Stimulated activated CD8-positive, alpha-beta memory T cell treated with anti-CD3 and anti-CD28 coated beads, Interleukin-12 subunit alpha, Interleukin-12 subunit beta, amount 100 ng/mL, for 1 hour (primary cell): ENCODE results near the gene NACAD.
"Not testable (repeated sequence)": the region's sequence is repeated elsewhere in the genome, so short reads cannot be mapped to it uniquely, and the experiment has no call there.

ENCODE experiments used
- DNase-seq: peaks from one replicate; pipeline ENCODE4 v3.0.0-alpha.2; 2020; ENCODE audit warnings: low read depth

The NACAD gene

DNA sequence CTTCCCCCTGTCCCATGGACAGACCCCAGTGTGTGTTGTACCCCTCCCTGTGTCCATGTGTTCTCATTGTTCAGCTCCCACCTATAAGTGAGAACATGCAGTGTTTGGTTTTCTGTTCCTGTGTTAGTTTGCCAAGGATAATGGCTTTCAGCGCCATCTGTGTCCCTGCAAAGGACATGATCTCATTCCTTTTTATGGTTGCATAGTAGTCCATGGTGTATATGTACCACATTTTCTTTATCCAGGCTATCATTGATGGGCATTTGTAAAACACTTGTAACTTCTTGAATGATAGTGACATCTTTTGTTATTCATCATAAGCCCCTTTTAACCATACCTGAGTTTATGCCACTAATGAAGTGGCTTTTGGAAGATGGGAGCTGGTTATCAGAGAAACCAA, 25.5 kb upstream of the NACAD start:
- DNase-seq: not testable (repeated sequence)

DNA sequence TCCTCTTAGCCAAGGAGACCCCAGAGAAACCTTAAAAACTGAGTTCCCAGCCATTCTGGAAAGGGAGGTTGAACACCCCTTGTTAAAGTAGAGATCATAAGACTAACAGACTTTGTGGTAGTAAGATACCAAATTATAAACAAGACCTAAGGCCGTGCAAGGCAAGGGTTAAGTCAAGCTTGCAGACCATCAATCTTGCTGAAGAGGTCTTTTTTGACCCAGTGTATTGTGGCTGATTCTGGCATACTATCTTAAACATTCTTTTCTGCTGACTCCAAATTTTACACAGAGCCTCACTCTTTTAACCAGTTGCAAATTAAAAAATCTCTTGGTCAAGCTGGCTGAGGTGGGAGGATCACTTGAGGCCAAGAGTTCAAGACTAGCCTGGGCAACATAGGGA, 23.9 kb upstream of the NACAD start:
- no peak for DNase-seq

DNA sequence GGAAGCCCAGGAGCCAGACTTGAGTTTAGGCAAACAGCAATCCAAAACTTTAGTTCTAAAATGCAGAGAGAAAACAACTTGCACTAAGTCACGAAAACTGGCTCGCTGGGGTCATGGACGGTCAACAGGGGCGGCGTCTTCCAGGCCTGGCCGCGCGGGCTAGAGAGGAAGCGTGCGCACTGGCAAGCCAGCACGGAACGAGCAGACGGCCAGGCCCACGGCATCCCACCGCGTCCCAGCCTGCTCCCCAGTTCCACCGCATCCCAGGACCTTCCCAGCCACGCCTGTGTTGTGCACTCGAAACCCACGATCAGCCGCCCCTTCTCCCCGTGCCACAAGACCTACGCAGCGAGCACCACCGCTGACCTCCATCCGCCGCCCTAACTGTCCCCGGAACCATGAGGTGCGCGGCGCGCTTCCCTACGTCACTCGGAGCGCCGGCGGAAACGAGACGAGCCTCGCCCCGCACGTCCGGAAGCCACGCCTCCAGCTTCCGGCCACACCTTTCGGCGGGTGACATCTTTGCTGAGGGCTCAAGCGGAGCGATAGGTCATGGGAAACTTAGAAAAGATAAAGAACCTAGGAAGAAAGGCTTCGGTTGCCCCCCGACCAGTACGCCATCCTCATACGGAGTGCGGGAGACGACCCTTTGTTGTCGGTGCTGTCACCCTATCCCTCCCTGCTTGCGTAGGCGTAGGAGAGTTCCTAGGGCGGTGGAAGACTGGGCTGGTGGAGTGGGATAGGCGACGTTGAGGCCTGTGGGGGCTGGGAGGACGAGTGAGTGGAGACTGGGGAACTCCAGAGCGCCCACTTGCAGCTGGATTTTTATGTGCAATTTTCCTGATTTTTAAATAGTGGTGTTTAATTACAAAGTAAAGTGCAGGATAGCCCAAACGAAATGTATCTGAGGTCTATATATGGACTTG, 22.8 kb upstream of the NACAD start, which contains the start of gene TBRG4:
Gene TBRG4, minus strand, starts transcription at position 400 of the 926 bp plus-strand sequence. CDS start 2,460 bp downstream, outside the sequence.
- peak; percentile 88 for DNase-seq

DNA sequence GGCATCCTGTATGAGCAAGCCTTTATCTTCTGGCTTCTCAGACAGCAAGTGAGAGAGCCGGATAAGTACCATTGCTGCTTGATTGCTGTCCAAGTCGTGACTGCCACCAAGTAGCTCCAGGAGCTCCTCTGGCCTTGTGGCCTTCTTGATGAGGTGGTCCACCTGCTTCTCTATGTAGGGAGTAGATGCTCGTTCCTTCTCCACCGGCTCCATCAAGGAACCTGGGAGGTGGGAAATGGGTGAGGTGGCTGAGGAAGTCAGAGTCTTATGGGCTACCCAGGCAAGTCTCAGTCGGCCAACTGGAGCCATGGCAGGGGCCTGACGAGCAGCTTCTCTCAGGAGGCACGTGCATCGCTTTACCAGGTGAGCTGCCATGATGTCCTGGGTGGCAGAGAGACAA, 20.1 kb upstream of the NACAD start:
- DNase-seq: no peak

DNA sequence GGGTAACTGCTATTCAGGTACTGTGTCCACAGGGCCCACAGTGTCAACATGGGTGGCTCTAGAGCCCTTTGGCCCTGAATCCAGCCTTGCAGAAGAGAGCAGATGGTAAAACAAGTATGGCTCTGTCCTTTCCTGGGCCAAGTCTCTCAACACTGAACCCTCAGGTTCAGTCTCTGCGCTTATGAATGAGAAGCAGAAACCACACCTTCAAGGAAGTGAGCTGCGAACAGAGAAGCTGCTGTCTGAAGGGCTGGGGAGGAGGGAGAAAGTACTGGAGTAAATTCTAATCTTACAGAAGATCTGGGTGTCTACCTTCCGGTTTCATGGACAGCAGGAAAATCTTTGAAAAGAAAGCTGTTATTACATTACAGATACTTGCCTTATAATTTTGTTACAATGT, 18.6 kb upstream of the NACAD start:
- no peak for DNase-seq

DNA sequence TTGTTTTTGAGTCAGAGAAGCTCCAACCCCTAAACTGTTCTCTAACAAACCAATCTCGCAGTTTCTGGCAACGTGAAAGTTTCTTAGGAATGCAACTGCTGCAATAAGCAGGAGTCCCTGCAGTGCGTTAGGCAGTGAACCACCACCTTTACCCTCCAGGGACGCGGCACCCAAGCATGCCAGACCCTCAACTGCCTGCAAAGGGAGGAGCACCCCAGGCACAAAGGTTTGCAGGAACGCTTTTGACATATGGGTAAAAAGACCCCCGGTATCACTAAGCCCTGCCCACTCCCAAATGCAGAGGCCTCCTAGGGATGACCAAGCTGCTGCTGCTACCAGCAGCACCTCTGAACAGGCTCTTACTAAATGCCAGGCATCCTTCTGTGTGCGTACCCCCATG, 18.1 kb upstream of the NACAD start:
- DNase-seq: no peak

DNA sequence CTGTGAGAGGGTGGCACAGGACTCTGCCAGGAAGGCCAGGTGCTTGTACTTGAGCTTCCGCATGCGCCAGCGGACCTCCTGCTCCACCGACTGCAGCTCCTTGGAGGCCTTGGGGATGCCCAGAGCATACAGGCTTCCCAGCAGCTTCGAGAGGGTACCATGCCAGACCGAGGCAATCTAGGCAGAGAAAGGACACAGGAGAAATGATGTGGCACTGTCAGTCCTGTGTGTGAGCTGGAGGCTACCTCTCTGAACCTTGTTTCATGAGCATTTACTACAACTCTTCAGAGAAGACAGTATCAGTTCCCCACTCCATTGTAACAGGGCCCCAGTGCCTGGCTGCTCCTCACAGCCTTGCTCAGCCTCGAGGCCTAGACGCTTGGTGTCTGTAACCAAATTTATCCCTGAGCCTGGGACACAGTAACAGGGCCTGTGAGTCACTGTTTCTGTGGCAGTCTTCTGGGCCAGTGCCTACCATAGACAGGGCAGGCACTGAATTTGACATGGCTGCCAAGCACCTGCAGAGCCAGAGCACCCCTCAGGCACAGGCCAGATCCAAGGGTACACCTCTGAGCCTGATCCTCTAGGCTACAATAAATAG, 16.9 kb upstream of the NACAD start:
- DNase-seq: no peak

DNA sequence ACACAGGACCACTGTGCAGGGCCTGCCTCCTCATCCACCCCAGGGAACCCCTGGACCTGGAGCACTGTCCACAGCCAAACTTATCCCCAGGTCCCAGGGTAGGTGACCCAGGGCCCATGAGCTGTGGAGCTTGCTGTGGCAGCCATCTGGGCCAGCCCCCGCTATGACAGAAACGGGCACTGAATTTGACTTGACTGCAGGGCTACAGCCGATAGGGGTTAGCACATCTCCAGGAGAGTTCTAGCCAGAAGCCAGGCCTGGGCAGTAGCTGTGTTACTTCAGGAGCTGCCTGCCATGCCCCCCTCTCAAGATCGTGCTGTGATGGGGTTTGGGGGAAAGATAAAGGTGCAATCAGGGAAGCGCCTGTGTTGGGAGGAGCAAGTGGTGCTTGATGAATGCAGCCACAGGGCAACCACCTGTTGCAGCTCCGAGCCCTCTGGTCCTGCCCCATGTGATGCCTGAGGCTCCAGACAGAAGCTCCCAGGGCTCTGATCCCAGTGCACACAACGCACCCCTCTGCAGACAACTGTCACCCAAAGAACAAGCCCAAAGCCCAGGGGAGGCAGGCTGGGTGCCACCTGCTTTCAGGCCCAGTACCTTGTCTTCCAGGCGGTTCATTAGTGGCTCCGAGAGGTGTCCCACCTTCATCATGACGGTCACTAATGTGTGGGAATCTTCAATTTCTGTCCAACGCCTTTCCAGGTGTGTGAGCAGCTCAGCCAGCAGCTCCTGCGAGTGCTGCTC, 16.2 kb upstream of the NACAD start:
- DNase-seq: no peak

DNA sequence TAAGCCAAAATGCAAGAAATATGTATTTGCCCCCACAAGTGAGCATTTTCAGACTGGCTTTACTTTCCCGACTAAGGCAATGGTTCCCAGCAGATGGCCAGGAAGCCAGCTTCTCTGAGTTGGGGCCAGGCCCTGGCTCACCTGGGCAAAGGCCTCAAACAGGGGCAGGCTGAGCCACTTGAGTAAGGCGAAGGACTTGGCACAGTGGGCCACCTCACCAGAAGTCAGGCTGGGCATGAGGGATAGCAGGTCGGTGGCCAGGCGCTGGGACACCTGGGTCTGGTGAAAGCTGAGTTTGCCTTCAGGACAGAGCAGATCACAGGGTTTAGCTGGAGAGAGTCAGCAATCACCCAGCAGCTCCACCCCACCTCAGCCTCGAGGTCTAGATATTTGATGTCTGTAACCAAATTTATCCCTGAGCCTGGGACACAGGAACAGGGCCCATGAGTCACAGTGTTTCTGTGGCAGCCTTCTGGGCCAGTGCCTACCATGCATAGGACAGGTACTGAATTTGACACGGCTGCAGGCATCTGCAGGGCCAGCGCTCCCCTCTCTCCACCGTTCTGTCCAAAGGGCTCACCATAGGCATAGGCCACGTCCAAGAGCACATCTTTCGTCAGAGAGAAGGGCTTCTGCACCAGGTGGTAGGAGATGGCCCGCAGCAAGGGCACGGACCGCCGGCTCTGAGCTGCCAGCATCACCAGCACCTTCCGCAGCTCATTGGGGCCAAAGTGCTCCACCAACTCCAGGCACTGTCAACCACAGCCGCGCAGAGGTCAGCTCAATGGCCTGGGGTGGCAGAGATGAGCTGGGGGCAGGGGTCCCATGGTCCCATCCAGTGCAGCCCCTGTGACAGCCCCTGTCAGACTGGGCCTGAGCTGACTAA, 15.4 kb upstream of the NACAD start:
- DNase-seq: no peak

DNA sequence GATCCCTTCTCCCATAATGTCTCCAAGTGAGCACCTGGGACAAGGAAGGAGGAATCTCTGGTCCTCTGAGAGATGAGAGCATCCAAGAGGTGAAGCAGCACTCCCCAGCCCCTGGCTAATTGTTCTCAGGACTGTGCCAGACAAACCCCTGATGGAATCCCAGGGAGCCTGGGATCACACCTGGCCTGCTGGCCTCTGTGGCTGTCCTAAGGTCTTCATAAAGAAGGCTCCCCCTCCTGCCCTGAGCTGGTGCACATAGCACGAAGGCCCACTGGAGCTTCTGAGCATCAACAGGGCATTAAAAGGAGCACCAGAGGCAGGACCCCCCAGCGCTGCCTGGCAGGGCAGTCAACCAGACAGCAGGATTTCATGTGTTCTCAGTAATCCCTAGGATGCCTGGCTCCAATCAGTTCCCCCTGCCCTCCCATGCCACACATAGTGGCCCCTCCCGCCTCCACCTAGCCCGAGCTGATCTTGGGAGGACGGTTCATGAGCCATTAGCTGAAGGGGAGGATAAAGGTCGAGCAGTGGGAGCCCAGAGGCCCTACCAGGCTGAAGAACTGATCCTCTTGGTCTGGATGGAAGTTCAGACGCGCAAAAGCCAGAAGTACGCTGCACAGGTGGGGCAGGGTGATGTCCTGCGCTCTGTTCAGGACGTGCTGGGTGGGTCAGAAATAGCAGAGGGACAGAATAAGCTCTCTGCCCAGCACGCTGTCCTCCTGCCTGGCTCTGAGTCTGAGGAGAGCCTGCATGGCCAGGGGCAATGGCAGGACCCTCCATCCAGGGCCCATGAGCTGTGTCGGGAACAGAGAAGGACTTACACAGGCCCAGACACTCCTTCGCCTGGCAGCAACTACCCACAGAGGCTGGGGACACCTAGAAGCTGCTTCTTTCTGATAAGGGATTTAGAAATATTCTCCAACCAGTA, 14.3 kb upstream of the NACAD start:
- no peak for DNase-seq

DNA sequence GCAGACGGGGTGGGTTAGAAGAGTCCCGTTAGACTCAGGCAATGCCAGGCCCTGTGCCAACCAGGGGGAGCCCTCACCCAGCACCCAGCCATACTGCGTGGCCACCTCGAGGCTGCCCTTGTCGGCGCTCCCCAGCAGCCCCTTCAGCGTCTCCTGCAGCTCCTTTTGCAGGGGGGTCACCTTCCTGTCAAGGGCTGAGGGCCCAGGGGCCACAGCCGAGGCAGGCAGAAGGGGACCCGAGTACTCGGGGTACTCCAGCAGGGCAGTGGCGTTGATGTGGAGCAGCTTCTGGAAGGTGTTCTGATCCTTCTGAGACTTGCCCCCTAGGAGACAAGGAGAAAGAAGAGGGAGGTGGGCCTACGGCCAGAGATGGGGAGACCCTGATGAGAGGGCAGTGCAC, 13.0 kb upstream of the NACAD start:
- DNase-seq: no peak

DNA sequence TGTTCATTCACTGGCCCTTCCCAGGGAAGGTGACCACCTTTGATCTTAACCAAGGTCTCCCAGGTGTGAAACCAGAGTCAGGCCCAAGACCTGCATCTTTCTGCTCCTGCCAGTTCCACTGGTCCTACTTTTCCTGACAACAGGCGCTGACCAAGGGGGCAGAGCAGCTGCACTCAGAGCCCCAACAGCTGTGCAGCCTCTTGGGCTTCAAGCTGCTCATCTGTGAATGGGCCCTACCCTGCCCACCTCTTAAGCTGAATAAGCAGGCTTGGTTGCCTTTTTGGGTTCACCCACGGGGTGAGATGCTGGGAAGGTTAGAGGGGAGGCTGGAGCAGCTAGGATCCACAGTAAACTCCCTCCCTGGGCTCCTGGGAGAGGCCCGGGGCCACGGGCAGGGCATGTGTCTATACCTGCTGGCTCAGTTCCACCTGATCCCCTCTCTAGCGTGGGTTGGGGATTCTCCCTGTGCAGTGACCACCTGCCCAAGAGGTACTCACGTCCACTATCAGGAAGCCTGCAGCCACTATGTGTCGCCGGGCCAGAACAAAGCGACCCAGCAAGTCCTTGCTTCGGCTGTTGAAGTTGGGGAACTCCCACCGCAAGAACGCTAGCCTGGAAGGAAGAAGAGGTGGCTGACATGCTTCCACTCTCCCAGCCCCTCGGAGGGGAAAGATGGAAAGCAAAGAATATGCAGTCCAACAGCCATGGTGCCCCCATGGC, 12.2 kb upstream of the NACAD start:
- no peak for DNase-seq

DNA sequence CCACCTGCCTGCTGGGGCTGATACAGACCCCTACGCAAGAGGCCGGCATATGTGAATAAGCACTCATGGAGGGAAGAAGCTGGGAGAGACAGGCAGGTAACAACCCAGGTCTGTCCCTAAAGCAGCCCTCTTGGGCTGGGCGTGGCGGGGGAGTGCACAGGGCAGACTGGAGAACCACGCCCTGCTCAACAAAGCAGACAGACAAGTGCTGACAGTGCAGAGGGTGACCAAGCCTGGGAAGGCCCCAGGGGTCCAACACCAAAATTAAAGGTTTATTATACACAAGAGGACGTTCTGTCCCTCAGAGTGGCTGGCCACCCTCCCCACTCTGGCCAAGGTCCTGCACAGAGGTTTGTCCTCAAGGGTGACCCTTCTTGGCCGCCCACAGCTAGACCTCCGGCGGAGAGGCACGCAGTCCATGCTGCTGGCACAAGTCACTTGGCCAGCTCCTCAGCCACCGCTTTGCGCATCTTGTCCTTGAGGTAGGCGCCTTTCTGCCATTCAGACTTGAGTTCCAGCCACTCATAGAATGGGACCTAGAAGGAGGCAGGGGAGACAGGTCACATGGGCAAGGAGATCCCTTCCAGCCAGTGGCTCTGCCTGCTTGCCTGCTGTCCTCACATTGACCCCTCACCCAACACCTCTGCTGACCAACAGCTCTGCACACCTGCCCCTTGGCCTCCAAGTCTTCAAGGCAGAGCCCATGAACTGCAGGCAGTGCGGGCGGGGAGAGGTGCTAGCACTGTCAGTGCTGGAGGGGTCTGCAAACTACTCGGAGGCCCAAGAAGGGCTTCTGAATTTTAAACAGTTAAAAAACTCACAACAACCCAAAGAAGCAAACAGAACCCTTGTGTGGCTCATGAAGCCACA, 11.4 kb upstream of the NACAD start:
- DNase-seq: no peak

DNA sequence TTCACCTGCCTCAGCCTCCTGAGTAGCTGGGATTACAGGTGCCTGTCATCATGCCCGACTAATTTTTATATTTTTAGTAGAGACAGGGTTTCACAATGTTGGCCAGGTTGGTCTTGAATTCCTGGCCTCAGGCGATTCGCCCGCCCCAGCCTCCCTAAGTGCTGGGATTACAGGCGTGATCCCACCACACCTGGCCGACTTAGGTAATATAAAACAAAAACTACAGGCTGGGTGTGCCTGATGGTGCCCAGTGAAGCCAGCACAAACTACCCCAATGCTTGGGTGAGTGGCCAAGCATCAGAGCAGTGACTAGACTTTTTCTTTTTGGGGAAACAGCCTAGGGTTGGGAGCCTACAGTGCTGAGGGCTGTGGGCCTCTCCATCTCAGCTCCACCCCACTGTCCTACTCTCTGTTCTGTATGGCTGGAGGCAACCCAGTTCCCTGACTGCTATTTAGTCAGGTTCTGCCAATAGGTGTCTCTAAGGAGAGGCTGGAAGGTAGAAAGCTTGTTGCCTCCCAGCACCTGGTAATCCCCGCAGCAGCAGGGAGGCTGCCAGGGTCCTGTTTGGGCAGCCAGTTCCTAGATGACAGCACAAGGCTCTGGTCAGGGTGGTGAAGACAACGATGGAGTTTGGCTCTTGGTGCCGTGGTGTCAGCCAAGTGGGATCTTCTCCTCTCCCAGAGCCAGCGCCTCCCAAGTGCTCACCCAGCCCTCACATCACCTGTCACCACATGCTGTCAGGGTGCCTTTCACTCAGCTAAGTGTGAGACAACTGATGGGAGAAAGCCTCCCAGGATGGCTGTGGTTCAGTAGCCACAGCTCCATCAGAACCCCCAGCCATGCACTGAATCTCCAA, 10.4 kb upstream of the NACAD start:
- no peak for DNase-seq

DNA sequence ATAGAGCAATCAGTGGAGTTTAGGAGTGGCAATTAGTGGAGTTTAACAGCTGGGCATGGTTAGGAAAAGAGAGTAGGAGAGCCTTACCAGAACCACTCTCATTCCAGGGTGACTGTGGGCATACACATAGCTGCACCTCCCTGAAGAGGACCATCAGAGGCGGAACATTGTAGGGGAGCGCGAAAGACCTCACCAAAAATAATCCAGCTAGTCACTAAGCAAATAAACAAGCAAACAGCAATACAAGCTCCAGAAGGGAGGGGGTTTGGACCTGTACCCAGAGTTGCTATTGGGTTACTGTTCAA, 4.1 kb upstream of the NACAD start:
- no peak for DNase-seq

DNA sequence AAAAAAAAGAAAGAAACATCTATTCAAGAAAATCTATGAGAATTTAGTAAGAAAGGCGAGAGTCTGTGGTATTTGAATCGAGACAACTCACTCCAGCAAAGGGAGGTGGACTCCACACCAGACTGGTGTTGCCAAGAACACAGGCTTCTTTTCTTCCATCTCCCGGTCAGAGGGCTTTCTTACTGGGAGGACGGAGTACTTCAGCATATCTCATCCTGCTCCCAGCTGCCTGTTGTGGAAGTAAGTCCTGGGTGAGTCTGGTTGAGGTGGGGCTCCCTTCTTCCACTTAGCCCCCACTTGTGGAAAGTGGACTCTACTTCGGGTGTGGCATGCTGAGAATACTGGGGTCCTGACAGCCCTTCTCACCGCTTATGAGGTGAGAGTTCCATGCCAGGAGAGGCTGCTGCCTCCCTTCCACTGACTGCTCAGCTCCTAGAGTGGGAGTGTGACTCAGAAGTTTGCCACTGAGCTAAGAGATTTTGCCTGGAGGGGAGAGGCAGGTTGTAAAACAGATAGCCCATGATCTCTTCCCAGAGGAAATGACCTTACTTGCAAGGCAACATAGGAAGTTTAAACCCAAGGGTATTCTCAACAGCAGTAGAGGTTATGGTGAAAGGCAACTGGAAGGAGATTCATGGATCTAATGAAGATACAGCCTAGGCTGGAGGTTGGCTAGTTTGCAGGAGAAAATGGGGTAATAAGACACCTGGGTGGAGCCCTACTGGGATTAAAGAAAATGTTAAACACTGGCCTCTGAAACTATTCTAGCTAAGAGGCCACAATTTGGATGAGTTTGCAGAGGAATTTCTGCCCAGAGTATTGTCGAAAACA, 3.5 kb upstream of the NACAD start:
- no peak for DNase-seq

DNA sequence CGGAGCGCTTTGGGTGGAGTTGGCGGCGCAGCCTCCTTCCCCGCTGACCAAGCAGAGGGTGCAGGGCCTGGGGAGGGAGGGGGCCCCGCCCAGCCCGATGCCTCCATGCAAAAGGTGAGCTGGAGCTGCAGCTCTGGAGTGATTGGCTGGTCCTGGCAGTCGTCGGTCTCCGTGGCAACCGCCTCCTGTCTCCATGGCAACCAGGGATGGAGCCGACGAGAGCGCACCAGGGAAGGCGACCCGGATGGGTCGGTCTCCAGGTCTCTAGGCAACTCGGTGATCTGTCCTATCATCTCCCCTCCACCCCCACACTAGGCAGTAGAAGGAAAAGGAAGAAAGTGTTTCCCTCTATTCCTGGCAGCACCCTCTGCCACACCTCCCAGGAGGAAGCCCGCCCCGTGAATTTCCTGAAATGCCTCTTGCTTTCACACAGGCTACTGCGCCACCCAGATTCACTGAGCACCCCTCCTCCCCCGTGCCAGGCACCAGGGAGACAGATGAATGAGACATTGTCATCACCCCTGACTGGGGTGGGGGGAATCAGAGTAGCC, 647 bp upstream of the NACAD start:
- peak; percentile 34 for DNase-seq
